GM21723 (cell line): ENCODE data around the gene ENHO.
"Not testable (repeated sequence)": the region's sequence is repeated elsewhere in the genome, so short reads cannot be mapped to it uniquely, and the experiment has no call there.

Experiments used
- ATAC-seq: cut with Tn5 transposase; IDR thresholded peaks from one replicate; pipeline ENCODE4 v1.9.1; 2021; ENCODE audit warnings: mild to moderate bottlenecking, moderate library complexity; ENCODE audit not compliant: unreplicated experiment

ENHO gene

DNA sequence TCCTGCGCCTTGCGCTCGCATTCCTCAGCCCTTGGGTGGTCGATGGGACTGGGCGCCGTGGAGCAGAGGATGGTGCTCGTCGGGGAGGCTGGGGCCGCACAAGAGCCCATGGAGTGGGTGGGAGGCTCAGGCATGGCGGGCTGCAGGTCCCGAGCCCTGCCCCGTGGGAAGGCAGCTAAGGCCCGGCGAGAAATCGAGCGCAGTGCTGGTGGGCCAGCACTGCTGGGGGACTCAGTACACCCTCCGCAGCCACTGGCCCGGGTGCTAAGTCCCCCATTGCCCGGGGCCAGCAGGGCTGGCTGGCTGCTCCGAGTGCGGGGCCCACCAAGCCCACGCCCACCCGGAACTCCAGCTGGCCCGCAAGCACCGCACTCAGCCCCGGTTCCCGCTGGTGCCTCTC lies 40.0 kb downstream of the ENHO start:
- not testable (repeated sequence) for ATAC-seq

- ATAC-seq = not testable (repeated sequence)
Observed at GRCh38 chr9:34481620-34482019, 41.2 kb downstream of the ENHO start.

GRCh38 chr9:34479431-34479866 lies 43.3 kb downstream of the ENHO start:
- ATAC-seq = no peak

- ATAC-seq = no peak
Observed at GRCh38 chr9:34477541-34477940, 45.2 kb downstream of the ENHO start.

DNA sequence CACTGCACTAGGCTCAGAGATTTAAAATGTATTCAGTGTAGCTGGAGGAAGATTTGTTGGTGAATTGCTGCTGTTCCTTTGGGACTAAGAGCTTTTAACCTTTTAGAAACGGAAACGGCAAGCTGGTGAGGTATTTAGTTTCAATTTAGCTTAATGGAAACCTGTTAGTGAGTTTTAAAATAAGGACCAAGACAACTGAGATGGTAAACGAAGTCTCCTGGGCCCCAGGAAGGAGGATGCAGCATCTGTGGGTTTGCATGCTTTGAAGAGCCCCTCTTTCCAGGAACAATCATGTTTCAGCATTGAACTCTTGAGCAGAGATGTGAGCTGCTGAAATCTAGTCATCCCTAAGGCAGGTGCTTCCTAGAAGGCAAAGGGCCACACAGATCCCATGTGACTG lies 47.7 kb downstream of the ENHO start:
- no peak for ATAC-seq
